HG03064 (cell line): ENCODE measurements around the gene NRG4.
"Not testable (repeated sequence)": the region's sequence is repeated elsewhere in the genome, so short reads cannot be mapped to it uniquely, and the experiment has no call there.

ENCODE experiments used
- ATAC-seq: cut with Tn5 transposase; IDR thresholded peaks from one replicate; pipeline ENCODE4 v1.9.1; 2021; ENCODE audit warnings: low read depth; ENCODE audit not compliant: unreplicated experiment

Gene NRG4

DNA sequence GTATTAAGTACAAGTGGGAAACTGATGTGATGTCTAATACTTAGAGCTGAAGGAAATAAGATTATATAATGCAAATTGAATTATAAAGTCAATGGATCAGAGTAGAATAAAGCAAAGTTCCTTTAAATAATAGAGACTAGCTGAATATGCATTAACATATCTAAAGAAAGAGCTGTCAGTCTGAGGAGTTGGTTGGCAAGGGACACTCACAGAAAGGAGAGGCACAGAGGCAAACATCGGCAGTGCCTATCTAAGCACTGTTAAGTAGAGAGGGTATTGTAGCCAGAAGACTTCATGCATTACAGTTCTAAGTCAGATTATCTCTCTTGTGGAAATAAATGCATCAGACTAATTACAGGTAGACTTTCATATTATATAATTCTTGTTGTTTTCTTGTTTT lies 16.6 kb downstream of the NRG4 start:
- ATAC-seq, result no peak

GRCh38 chr15:75994220-75994619 lies 18.0 kb downstream of the NRG4 start:
- ATAC-seq, result no peak

GRCh38 chr15:75992897-75993296 lies 19.3 kb downstream of the NRG4 start:
- no peak for ATAC-seq

DNA sequence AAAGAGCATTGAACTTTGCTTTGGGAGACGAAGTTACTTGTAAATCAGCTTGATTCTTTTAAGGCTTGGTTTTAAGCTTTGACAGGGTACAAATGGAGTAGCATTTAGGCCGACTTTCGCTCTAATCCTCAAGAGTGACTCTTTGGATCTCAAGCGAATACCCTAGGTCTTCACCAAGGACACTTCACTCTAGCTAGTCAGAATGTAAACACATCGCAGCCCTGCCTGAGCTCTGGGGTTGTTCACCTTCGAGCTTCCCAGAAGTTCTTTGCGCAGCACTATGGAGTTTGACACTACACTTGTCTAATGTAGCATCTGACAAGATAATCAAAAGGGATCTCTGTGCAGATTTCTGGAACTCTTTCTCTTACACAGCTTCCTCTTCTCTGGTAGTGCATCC lies 22.3 kb downstream of the NRG4 start:
- ATAC-seq, result no peak

DNA sequence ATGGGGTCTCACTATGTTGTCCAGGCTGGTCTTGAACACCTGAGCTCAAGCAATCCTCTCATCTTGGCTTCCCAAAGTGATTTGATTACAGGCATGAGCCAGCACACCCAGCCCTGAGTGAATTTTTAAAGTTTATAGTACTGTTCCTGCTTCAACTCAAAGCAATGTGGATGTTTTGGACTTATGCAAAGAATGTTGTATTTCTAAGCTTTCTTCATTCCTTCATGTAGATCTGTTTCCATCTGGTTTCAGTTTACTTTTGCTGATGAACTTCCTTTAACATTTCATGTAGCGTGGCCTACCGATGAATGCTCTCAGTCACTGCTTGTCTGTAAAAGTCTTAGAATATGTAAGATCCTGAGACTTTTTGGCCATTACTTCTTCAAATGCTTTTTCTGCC lies 23.2 kb downstream of the NRG4 start:
- ATAC-seq, result no peak

DNA sequence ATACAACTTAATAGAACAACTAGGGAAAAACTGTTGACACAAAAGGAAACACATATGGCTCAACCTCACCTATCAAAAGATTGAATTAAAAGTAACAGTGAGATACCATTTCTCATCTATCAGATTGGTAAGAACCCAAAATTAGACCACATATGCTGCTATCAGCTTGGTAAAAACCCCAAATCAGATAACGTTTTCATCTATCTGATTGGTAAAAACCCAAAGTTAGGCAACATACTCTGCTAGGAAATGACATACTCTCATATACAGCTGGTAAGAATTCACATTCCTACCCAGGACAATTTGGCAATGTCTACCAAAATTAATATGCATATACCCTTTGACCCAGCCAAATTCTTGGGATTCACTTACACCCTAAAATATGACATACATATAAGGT lies 26.3 kb downstream of the NRG4 start:
- ATAC-seq, result no peak

GRCh38 chr15:75984706-75985105 lies 27.5 kb downstream of the NRG4 start:
- ATAC-seq, result not testable (repeated sequence)

- no peak for ATAC-seq
Observed at GRCh38 chr15:75982468-75982867, 29.8 kb downstream of the NRG4 start.

DNA sequence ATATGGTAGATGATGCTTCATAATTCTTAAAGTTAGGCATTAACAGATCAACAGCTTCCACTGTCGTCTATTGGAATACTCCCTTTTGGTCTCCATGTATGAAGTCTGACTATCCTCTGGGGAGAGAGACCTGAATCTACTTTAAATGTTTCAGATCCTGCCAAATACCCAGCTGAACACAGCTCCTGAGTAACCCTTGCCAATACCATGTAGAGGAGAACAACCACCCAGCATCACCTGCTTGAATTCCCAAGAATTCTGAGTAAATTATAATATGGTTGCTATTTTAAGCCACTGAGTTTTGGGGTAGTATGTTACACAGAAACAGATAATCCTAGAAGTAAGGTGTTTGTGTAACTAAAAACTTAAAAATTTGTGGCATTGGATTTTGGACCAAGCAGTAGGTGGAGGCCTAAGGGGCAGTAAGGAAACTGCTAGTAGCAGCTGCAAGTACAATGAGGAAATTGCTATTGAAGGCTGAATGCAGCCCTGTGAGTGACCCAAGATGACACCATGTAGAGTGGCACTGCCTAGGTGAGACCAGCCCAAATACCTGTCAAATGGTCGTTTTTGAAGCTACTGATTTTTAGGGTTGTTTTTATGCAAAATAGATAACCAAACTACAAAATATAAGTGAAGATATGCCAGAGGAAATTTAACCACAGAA lies 30.9 kb downstream of the NRG4 start:
- no peak for ATAC-seq

DNA sequence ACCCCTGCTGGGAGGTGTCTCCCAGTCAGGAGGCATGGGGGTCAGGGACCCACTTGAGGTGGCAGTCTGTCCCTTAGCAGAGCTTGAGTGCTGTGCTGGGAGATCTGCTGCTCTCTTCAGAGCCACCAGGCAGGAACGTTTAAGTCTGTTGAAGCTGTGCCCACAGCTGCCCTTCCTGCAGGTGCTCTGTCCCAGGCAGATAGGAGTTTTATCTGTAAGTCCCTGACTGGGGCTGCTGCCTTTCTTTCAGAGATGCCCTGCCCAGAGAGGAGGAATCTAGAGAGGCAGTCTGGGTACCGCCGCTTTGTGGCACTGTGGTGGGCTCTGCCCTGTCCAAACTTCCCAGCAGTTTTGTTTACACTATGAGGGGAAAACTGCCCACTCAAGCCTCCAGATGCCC lies 35.5 kb downstream of the NRG4 start:
- not testable (repeated sequence) for ATAC-seq

GRCh38 chr15:75966073-75966472 lies 46.2 kb downstream of the NRG4 start:
- ATAC-seq, result no peak

- no peak for ATAC-seq
Observed at GRCh38 chr15:75961331-75961730, 50.9 kb downstream of the NRG4 start.

- ATAC-seq, result no peak
Observed at GRCh38 chr15:75955720-75956119, 56.5 kb downstream of the NRG4 start.

GRCh38 chr15:75952525-75952924 lies 59.7 kb downstream of the NRG4 start:
- ATAC-seq, result no peak

- no peak for ATAC-seq
Observed at GRCh38 chr15:75948761-75949296, 63.4 kb downstream of the NRG4 start.

DNA sequence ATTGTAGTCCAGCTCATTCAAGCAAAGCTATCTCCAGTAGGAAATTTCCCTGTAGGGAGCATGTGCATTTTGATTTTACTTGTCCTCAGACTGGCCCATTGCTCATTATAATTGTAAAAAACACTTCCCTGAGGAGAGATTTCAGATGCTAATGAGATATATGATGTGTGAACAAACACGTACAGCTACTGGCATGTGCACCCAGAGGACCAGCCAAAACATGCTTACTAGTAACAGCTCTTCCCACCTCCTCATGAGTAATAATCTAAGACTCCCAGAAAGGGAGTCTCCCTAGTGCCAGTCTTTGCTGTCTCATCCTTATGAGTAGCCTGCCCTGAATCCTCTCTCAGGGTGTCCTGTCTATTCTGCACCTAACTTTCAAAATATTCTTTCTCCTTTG lies 65.1 kb downstream of the NRG4 start:
- ATAC-seq, result no peak

DNA sequence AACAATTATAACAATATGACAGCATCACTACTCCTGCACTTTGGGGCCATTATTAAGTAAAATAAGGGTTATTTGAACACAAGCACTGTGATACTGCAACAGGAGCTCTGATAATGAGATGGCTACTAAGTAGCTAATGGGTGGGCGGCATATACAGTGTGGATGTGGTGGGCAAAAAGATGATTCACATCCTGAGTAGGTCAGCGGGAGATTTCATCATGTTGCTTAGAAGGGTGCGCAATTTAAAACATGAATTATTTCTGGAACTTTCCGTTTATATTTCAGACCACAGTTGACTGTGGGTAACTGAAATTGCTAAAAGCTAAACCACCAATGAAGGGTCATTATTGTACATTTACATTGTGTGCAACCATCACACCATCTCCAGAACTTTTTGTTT lies 66.3 kb downstream of the NRG4 start:
- ATAC-seq, result no peak

DNA sequence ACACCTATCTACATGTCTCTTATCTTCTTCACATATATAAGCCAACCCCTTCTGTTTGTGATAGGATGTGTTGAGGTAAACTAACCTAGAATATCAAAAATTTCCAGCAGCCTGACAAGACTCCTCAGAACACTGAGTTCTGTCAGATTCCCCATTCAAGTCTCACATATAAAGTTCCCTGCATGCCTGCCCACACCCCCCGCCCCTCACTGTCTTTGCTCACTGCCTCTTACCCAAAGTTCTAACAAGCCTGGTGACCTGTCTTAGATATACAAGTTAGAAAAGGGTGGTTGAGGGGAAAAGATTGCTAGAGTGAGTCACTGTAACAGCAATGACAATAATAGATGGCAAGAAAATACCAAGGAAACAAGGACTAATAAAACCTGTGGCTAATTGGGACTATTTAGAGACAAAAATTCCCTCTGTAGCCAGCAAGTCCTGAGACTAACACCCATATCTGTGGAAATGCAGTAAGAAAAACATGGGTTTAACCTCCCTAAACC lies 68.5 kb downstream of the NRG4 start:
- ATAC-seq, result no peak

DNA sequence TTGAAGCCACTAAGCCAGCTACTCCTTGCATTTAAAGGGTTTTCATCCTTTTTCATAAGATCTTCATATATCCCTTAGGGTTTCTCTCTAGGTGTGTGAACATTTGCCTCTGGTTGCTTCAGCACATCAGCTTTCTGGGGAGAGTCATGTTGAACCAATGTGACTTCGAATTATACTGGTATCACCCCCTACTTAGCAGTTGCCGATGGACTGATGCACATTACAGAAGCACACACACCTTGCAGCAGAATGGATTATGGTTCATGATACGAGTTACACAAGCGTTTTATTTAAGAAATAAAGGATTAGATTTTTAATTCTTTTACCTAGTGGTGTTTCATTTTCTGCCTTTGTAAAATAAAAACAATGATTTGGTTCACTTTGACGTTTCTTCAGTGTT lies 69.0 kb downstream of the NRG4 start:
- no peak for ATAC-seq

DNA sequence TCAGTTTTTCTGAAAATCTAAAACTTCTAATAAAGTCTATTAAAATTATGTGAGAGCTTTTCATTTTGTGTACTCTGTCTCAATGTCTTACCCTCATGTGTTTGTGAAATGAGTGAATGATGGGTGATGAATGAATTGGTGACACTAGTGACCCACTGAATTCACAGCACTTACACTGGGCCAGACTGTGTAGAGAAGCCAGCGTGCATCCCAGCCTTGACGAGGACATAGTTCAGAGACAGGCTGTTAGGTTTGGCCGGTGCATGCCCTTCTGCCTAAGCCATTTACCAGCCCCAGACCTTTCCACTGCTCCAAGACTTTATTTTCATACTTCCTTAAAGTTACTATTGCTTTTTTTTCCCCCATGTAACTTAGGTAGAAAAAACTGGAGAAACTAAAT lies 69.8 kb downstream of the NRG4 start:
- ATAC-seq, result no peak

DNA sequence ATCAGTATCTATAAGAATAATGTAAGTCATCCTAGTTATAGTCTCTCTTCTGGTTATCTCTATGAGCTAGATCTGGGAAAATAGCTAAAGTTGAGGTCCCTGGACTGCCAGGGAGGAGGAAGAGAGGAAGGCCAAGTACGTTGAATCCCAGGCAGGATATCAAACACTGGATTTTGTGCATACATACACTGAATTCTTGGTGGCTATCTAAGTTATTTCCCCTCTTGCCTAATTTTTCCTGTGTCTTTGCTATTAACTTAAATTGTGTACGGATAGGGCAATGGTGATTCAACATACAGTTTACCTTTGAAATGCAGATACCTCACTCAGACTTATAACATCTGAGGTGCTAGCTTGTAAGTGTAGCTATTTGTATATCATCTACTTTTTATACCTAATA lies 81.4 kb downstream of the NRG4 start:
- ATAC-seq, result no peak

DNA sequence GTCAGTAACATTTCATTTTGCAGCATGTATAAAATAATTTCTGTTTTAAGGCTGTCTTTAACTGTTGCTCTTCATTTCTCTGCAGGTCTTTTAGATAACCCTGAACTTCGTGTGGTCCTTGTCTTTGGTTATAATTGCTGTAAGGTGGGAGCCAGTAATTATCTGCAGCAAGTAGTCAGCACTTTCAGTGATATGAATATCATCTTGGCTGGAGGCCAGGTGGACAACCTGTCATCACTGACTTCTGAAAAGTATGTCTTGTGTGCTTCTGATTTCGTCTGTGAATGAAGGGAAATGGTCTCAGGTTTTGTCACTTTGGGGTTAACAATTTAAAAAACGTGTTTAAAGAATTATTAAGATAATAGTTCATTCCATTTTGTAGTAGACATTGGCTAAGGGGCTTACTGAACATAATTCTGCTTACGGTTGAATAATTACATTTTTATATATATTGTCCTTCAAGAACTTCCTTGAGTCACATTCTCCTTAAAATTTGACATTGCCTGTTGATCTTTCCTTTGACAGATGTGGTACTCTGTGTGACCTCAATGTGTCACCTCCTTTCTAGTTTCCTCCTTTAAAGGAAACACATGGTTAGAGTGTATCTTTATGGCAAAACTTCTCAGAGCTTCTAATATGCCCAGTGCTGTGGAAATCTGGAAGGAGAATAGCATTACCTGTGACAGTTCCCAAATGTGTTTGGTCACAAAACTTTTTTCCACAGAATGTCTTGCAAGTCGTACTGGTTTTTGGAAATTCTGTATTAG lies 82.2 kb downstream of the NRG4 start:
- ATAC-seq, result no peak
